HepG2 (cell line): Measurements from ENCODE around the gene MIF4GD. TPM values are rescaled to one million over a fixed set of nuclear protein-coding genes. Genes with fewer than 3 reads are reported as not detected.

Experiments
- CAMTA2 ChIP-seq: sonication (generic); formaldehyde crosslinking; IDR thresholded peaks from 2 replicates; pipeline ENCODE4 v1.4.0; 2020; ENCODE audit warnings: mild to moderate bottlenecking, missing genetic modification reagents, borderline replicate concordance
- CEBPB ChIP-seq: IDR thresholded peaks from 2 replicates; pipeline ENCODE4 v1.6.1; 2011; ENCODE audit warnings: low read depth, low read length, improper control_type of control experiment, borderline replicate concordance
- DNMT1 ChIP-seq: sonication (generic); formaldehyde crosslinking; IDR thresholded peaks from 2 replicates; pipeline ENCODE4 v1.5.1; 2020; ENCODE audit warnings: mild to moderate bottlenecking, missing genetic modification reagents
- EED ChIP-seq: sonication (generic); formaldehyde crosslinking; IDR thresholded peaks from 2 replicates; pipeline ENCODE4 v1.5.0; 2020; ENCODE audit warnings: mild to moderate bottlenecking, missing genetic modification reagents
- FOXK2 ChIP-seq: fragments of 450-650 bp; IDR thresholded peaks from 2 replicates; pipeline ENCODE4 v1.6.1; 2016
- HMG20A ChIP-seq: IDR thresholded peaks from 2 replicates; pipeline ENCODE4 v1.6.1; 2016; ENCODE audit warnings: borderline replicate concordance
- ISX ChIP-seq: sonication (generic); formaldehyde crosslinking; conservative IDR thresholded peaks from 2 replicates; pipeline ENCODE4 v1.5.0; 2020; ENCODE audit warnings: missing genetic modification reagents
- NR2F2 ChIP-seq: IDR thresholded peaks from 2 replicates; pipeline ENCODE4 v1.6.1; 2012; ENCODE audit warnings: low read depth, inconsistent platforms, borderline replicate concordance
- SMARCE1 ChIP-seq: fragments of 450-650 bp; IDR thresholded peaks from 2 replicates; pipeline ENCODE4 v1.6.1; 2017; ENCODE audit warnings: borderline replicate concordance
- TRIM24 ChIP-seq: sonication (generic); formaldehyde crosslinking; IDR thresholded peaks from 2 replicates; pipeline ENCODE4 v1.8.0; 2022; ENCODE audit warnings: mild to moderate bottlenecking, missing genetic modification reagents
- ZKSCAN5 ChIP-seq: sonication (generic); formaldehyde crosslinking; IDR thresholded peaks from 2 replicates; pipeline ENCODE4 v1.5.1; 2020; ENCODE audit warnings: mild to moderate bottlenecking, missing genetic modification reagents
- ZNF441 ChIP-seq: sonication (generic); formaldehyde crosslinking; IDR thresholded peaks from 2 replicates; pipeline ENCODE4 v1.7.0; 2021; ENCODE audit warnings: missing genetic modification reagents, borderline replicate concordance
- ZNF749 ChIP-seq: sonication (generic); formaldehyde crosslinking; IDR thresholded peaks from 2 replicates; pipeline ENCODE4 v1.8.0; 2022; ENCODE audit warnings: mild to moderate bottlenecking, missing genetic modification reagents, moderate library complexity, borderline replicate concordance
- ZNF788 ChIP-seq: sonication (generic); formaldehyde crosslinking; IDR thresholded peaks from 2 replicates; pipeline ENCODE4 v1.5.0; 2020; ENCODE audit warnings: mild to moderate bottlenecking, missing genetic modification reagents, borderline replicate concordance
- ZSCAN31 ChIP-seq: sonication (generic); formaldehyde crosslinking; IDR thresholded peaks from 2 replicates; pipeline ENCODE4 v1.5.0; 2020; ENCODE audit warnings: low read depth, mild to moderate bottlenecking, missing genetic modification reagents
- polyA plus RNA-seq, 8 experiments: library from polyadenylated mRNA; depleted of rRNA in 3 of 8; stranded (reverse) in 7 of 8; unstranded in 1 of 8; fragments of >200 nt; fragmentation: Illumina TruSeq in 4 of 8; extraction: Trizol in 4 of 8; gene quantifications; 2 replicates each; pipeline versions ENCODE4 v1.2.1 to v1.2.3, GENCODE V29; 2011 to 2016; ENCODE audit warnings: low read depth in 4 of 8, missing spikeins in 1 of 8, mixed read lengths in 1 of 8; ENCODE audit not compliant: insufficient read depth in 1 of 8
- total RNA-seq, 5 experiments: library from RNA; depleted of rRNA; stranded (reverse); fragments of >200 nt; fragmentation: Illumina TruSeq; extraction: Trizol; gene quantifications; 2 replicates each; pipeline ENCODE4 v1.2.3, GENCODE V29; 2016; ENCODE audit warnings: low read depth in 1 of 5
- TF ChIP-seq, protein P1 (sequence below): sonication (generic); formaldehyde crosslinking; IDR thresholded peaks from 2 replicates; pipeline ENCODE4 v1.4.0; 2020; ENCODE audit warnings: missing genetic modification reagents
- TF ChIP-seq, protein P2 (sequence below): sonication (generic); formaldehyde crosslinking; conservative IDR thresholded peaks from 2 replicates; pipeline ENCODE4 v1.8.1; 2023; ENCODE audit warnings: missing genetic modification reagents
- TF ChIP-seq, protein P3 (sequence below): sonication (generic); formaldehyde crosslinking; IDR thresholded peaks from 2 replicates; pipeline ENCODE4 v1.8.1; 2023; ENCODE audit warnings: mild to moderate bottlenecking, moderate library complexity, missing genetic modification reagents
- TF ChIP-seq, protein P4 (sequence below): sonication (generic); formaldehyde crosslinking; IDR thresholded peaks from 2 replicates; pipeline ENCODE4 v1.5.0; 2020; ENCODE audit warnings: mild to moderate bottlenecking, missing genetic modification reagents, moderate library complexity
- TF ChIP-seq, protein P5 (sequence below): sonication (generic); formaldehyde crosslinking; IDR thresholded peaks from 2 replicates; pipeline ENCODE4 v1.5.0; 2020; ENCODE audit warnings: missing genetic modification reagents

Gene MIF4GD
- total and polyA plus RNA-seq, 2 of the 13 experiments (the other 11 are each of a cell fraction or from before 2014, with no cell fraction given): 14.0 to 28.0 TPM

DNA sequence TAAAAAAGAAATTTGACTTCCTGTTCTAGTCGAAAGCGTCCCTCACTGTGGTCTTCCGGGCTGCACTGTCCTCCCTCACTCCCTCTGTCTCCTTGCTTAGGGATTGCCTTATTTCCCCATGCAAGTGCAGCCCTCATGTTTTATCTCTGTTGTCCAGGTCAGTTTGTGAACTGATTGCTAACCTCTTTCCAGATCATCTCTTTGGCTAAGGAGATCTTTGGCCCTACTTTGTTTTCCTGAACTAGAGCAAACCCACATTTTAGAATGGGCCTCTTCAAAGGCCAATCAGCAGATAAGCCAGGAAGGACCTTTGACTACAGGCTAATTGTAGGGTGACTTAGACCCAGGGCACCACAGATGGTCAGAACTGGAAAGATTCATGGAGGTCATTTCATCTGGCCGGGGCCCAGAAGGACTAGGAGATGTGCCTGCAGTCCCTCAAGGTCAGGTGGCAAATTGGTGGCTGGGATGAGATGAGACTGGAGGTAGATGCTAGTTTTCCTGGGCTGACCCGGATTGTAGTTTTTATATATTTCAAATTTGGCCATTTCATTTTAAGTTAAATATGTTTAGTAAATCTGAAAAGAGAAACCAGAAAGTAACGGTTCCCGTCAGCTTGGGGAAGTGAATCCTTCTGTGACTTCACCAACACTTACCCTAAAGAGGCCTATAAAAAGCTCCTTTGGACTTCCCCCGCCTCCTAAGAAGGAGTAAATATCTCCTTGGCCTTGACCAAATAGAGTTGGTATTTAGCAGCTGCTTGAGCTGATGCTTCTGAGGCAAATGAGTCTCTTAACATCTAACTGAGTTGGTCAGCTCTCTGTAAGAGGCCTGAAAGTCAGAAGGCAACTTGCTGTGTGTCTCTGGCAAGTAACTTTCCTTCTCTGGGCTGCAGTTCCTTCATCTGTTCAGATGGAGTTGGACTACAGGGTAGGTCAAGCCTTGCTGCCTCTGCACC, 24.4 kb upstream of the MIF4GD start (continued):
- TF ChIP-seq, protein P1, sequence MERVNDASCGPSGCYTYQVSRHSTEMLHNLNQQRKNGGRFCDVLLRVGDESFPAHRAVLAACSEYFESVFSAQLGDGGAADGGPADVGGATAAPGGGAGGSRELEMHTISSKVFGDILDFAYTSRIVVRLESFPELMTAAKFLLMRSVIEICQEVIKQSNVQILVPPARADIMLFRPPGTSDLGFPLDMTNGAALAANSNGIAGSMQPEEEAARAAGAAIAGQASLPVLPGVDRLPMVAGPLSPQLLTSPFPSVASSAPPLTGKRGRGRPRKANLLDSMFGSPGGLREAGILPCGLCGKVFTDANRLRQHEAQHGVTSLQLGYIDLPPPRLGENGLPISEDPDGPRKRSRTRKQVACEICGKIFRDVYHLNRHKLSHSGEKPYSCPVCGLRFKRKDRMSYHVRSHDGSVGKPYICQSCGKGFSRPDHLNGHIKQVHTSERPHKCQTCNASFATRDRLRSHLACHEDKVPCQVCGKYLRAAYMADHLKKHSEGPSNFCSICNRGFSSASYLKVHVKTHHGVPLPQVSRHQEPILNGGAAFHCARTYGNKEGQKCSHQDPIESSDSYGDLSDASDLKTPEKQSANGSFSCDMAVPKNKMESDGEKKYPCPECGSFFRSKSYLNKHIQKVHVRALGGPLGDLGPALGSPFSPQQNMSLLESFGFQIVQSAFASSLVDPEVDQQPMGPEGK (CRISPR knock-in tag): peak; percentile 55; the same call in 1 of the 2 replicates
- TF ChIP-seq, protein P2, sequence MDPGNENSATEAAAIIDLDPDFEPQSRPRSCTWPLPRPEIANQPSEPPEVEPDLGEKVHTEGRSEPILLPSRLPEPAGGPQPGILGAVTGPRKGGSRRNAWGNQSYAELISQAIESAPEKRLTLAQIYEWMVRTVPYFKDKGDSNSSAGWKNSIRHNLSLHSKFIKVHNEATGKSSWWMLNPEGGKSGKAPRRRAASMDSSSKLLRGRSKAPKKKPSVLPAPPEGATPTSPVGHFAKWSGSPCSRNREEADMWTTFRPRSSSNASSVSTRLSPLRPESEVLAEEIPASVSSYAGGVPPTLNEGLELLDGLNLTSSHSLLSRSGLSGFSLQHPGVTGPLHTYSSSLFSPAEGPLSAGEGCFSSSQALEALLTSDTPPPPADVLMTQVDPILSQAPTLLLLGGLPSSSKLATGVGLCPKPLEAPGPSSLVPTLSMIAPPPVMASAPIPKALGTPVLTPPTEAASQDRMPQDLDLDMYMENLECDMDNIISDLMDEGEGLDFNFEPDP (CRISPR knock-in tag): no peak
- peak; percentile 95 for TF ChIP-seq NR2F2
- no peak for TF ChIP-seq CAMTA2 (CRISPR knock-in tag)
- TF ChIP-seq, protein P3, sequence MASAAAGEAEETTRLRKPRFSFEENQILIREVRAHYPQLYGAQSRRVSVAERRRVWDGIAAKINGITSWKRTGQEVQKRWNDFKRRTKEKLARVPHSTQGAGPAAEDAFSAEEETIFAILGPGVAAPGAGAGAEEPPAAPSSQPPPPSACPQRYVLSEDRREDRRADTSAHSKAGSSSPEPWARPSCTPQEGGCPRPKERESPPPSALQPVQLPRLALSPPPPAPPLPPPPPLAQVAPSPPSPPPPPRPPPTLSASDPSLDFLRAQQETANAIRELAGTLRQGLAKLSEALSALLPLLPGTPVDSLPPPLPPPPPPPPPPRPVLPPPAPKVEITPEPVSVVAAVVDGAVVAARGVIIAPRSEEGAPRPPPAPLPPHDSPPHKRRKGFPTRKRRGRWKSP (CRISPR knock-in tag): peak; percentile 69
- no peak for TF ChIP-seq DNMT1
- TF ChIP-seq FOXK2: peak; percentile 82
- no peak for TF ChIP-seq TRIM24 (CRISPR knock-in tag)
- no peak for TF ChIP-seq ISX
- TF ChIP-seq HMG20A (CRISPR knock-in tag): peak; percentile 88
- TF ChIP-seq, protein P4, sequence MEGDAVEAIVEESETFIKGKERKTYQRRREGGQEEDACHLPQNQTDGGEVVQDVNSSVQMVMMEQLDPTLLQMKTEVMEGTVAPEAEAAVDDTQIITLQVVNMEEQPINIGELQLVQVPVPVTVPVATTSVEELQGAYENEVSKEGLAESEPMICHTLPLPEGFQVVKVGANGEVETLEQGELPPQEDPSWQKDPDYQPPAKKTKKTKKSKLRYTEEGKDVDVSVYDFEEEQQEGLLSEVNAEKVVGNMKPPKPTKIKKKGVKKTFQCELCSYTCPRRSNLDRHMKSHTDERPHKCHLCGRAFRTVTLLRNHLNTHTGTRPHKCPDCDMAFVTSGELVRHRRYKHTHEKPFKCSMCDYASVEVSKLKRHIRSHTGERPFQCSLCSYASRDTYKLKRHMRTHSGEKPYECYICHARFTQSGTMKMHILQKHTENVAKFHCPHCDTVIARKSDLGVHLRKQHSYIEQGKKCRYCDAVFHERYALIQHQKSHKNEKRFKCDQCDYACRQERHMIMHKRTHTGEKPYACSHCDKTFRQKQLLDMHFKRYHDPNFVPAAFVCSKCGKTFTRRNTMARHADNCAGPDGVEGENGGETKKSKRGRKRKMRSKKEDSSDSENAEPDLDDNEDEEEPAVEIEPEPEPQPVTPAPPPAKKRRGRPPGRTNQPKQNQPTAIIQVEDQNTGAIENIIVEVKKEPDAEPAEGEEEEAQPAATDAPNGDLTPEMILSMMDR (CRISPR knock-in tag): peak; percentile 35
- peak; percentile 40; the same call in 1 of the 2 replicates for TF ChIP-seq CEBPB
- TF ChIP-seq ZNF788 (CRISPR knock-in tag): 0 out of 2 replicates have a peak, but pooled peaks have one; percentile 63
- 0 out of 2 replicates have a peak, but pooled peaks have one; percentile 20 for TF ChIP-seq ZNF441 (CRISPR knock-in tag)
- TF ChIP-seq, protein P5, sequence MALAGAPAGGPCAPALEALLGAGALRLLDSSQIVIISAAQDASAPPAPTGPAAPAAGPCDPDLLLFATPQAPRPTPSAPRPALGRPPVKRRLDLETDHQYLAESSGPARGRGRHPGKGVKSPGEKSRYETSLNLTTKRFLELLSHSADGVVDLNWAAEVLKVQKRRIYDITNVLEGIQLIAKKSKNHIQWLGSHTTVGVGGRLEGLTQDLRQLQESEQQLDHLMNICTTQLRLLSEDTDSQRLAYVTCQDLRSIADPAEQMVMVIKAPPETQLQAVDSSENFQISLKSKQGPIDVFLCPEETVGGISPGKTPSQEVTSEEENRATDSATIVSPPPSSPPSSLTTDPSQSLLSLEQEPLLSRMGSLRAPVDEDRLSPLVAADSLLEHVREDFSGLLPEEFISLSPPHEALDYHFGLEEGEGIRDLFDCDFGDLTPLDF (CRISPR knock-in tag): no peak
- no peak for TF ChIP-seq EED (CRISPR knock-in tag)
- peak; percentile 62; the same call in 1 of the 2 replicates for TF ChIP-seq ZSCAN31 (CRISPR knock-in tag)
- no peak for TF ChIP-seq SMARCE1
- TF ChIP-seq ZKSCAN5: no peak
- TF ChIP-seq ZNF749 (CRISPR knock-in tag): no peak
